Tracheal epithelial cell (primary cell): ENCODE data around the gene PTGS1. TPM values are rescaled to one million over a fixed set of nuclear protein-coding genes. Genes with fewer than 3 reads are reported as not detected.

Experiments used
- total RNA-seq: library from RNA; depleted of rRNA; stranded (reverse); fragments of >200 nt; gene quantifications from 2 replicates; pipeline ENCODE4 v1.2.1, GENCODE V29; 2014

Gene PTGS1
- total RNA-seq = 1.9 TPM in 2 replicates

GRCh38 chr9:122370869-122371755, at the start of gene PTGS1:
PTGS1 (plus strand) TSS chr9:122371024; CDS start chr9:122371085, 61 bp downstream.

Other genes with a start within 250 kb of the PTGS1 start
- gene NDUFA8, start 211.2 kb upstream of the PTGS1 start, total RNA-seq = 25.8 and 27.1 TPM in 2 replicates
- not detected in 2 replicates for gene MORN5, start 211.1 kb upstream of the PTGS1 start, total RNA-seq
- under 0.01 TPM in 1 of 2 replicates, not detected in the other for gene LHX6, start 142.1 kb upstream of the PTGS1 start, total RNA-seq
- 8.0 and 8.5 TPM in 2 replicates for gene RBM18, start 106.2 kb upstream of the PTGS1 start, total RNA-seq
- gene MRRF, start 106.1 kb upstream of the PTGS1 start, total RNA-seq = 48.0 and 61.0 TPM in 2 replicates
- not detected in 2 replicates for gene OR1J1, start 106.9 kb downstream of the PTGS1 start, total RNA-seq
- not detected in 2 replicates for gene OR1J2, start 139.8 kb downstream of the PTGS1 start, total RNA-seq
- gene OR1J4, start 148.1 kb downstream of the PTGS1 start, total RNA-seq = not detected in 2 replicates
- not detected in 2 replicates for gene OR1N1, start 156.3 kb downstream of the PTGS1 start, total RNA-seq
- not detected in 2 replicates for gene OR1N2, start 182.1 kb downstream of the PTGS1 start, total RNA-seq
- not detected in 2 replicates for gene OR1L8, start 212.4 kb downstream of the PTGS1 start, total RNA-seq
- not detected in 2 replicates for gene OR1Q1, start 243.7 kb downstream of the PTGS1 start, total RNA-seq